B cell (primary cell): ENCODE data around the gene DNHD1. TPM values are rescaled to one million over a fixed set of nuclear protein-coding genes. Genes with fewer than 3 reads are reported as not detected.

Experiments used
- ATAC-seq: fragments of 200-7000 bp; cut with Tn5 transposase; one replicate; pipeline ENCODE4 v1.10.0; 2021; ENCODE audit warnings: low read depth, mild to moderate bottlenecking, moderate number of reproducible peaks, moderate library complexity
- CTCF ChIA-PET: fragments of 350-600 bp; sonication (Branson Sonifier 250); formaldehyde crosslinking; loops from one replicate; lab custom pipeline; 2021; ENCODE audit warnings: antibody characterized with exemption, inconsistent platforms; lab: Charles Lee
- POLR2A ChIA-PET: fragments of 350-600 bp; sonication (Branson Sonifier 250); formaldehyde crosslinking; loops from one replicate; lab custom pipeline; 2021; ENCODE audit warnings: antibody characterized with exemption; lab: Charles Lee
- DNase-seq: peaks from one replicate; pipeline ENCODE4 v3.0.0; 2013
- H2AFZ ChIP-seq: 2 replicates; pipeline ENCODE4 v1.6.1; 2012; ENCODE audit warnings: mild to moderate bottlenecking, low read depth, low read length; ENCODE audit not compliant: insufficient read depth, poor library complexity, severe bottlenecking
- H3K27ac ChIP-seq, 2 donors: 1 replicate in 1 of 2; 2 replicates in 1 of 2; pipeline ENCODE4 v1.5.1; 2012 to 2013; ENCODE audit warnings: low read length in 2 of 2, mild to moderate bottlenecking in 2 of 2, moderate library complexity in 1 of 2
- H3K27me3 ChIP-seq, 4 experiments: fragments of 200-600 bp in 1 of 4; sonication (generic) in 1 of 4; replicated peaks in 1 of 4; 1 replicate in 2 of 4; 2 replicates in 2 of 4; pipeline versions ENCODE4 v1.6.1 to v1.7.0; 2013 to 2016; ENCODE audit warnings: low read length in 3 of 4, mild to moderate bottlenecking in 2 of 4, mixed read lengths in 1 of 4, moderate library complexity in 1 of 4; ENCODE audit not compliant: insufficient read depth in 4 of 4, control insufficient read depth in 3 of 4; ENCODE audit errors: control extremely low read depth in 1 of 4
- H3K36me3 ChIP-seq, 2 experiments: replicated peaks in 1 of 2; 1 replicate in 1 of 2; 2 replicates in 1 of 2; pipeline versions ENCODE4 v1.6.1 to v1.7.1; 2013; ENCODE audit warnings: low read length in 1 of 2; ENCODE audit not compliant: insufficient read depth in 2 of 2, control insufficient read depth in 1 of 2; ENCODE audit errors: control extremely low read depth in 1 of 2, extremely low read depth in 1 of 2
- H3K4me1 ChIP-seq, 2 donors: fragments of 200-600 bp in 1 of 2; sonication (generic) in 1 of 2; 1 replicate in 1 of 2; 2 replicates in 1 of 2; pipeline versions ENCODE4 v1.5.1 to v1.6.1; 2013 to 2017; ENCODE audit warnings: low read length in 2 of 2; ENCODE audit not compliant: control insufficient read depth in 2 of 2, insufficient read depth in 2 of 2
- H3K4me2 ChIP-seq: replicated peaks from 2 replicates; pipeline ENCODE3; 2012; ENCODE audit warnings: mild to moderate bottlenecking, low read depth, low read length; ENCODE audit not compliant: poor library complexity, severe bottlenecking
- H3K4me3 ChIP-seq, 5 experiments: fragments of 200-600 bp in 1 of 5; sonication (generic) in 1 of 5; 1 replicate in 3 of 5; 2 replicates in 2 of 5; pipeline versions ENCODE4 v1.5.1 to v1.7.0; 2011 to 2016; ENCODE audit warnings: low read length in 4 of 5, mild to moderate bottlenecking in 4 of 5, low read depth in 2 of 5, control low read depth in 1 of 5, moderate library complexity in 1 of 5; ENCODE audit not compliant: insufficient read depth in 1 of 5; ENCODE audit errors: control extremely low read depth in 1 of 5, extremely low read depth in 1 of 5
- H3K79me2 ChIP-seq: fragments of 200-600 bp; sonication (generic); one replicate; pipeline ENCODE4 v1.6.0; 2016; ENCODE audit warnings: low read length; ENCODE audit not compliant: control insufficient read depth, insufficient read depth
- H3K9ac ChIP-seq: fragments of 200-600 bp; sonication (generic); 2 replicates; pipeline ENCODE4 v1.6.1; 2017; ENCODE audit warnings: mild to moderate bottlenecking, low read length, moderate library complexity
- H3K9me3 ChIP-seq, 3 donors: one replicate each; pipeline versions ENCODE4 v1.6.1 to v1.7.1; 2013; ENCODE audit warnings: low read length in 2 of 3; ENCODE audit not compliant: control insufficient read depth in 2 of 3, insufficient read depth in 1 of 3; ENCODE audit errors: control extremely low read depth in 1 of 3
- H4K20me1 ChIP-seq: 2 replicates; pipeline ENCODE4 v1.6.0; 2012; ENCODE audit warnings: mild to moderate bottlenecking, low read length; ENCODE audit not compliant: insufficient read depth, control insufficient read depth, poor library complexity, severe bottlenecking
- H3K27ac Mint-ChIP-seq: one replicate; pipeline ENCODE4 v1.8.0; 2021; ENCODE audit warnings: mixed read lengths
- H3K27me3 Mint-ChIP-seq: one replicate; pipeline ENCODE4 v1.8.0; 2021; ENCODE audit warnings: mixed read lengths
- H3K4me1 Mint-ChIP-seq: one replicate; pipeline ENCODE4 v1.8.0; 2021; ENCODE audit warnings: mixed read lengths
- H3K4me3 Mint-ChIP-seq: one replicate; pipeline ENCODE4 v1.8.0; 2021; ENCODE audit warnings: mixed read lengths
- H3K9me3 Mint-ChIP-seq: one replicate; pipeline ENCODE4 v1.8.0; 2022; ENCODE audit warnings: mixed read lengths; ENCODE audit not compliant: insufficient read depth
- EZH2 ChIP-seq: IDR thresholded peaks from 2 replicates; pipeline ENCODE4 v1.6.1; 2012; ENCODE audit warnings: borderline replicate concordance, low read depth, mild to moderate bottlenecking, moderate library complexity, low read length; ENCODE audit not compliant: insufficient read depth, poor library complexity, severe bottlenecking
- WGBS: methylation state at CpG from one replicate; pipeline ENCODE4 v1.1.5; 2013; ENCODE audit warnings: missing lambda C conversion rate; ENCODE audit not compliant: insufficient coverage; 5-methylcytosine and 5-hydroxymethylcytosine counted together
- intact Hi-C: fragments of 100-400 bp; cut with micrococcal nuclease; formaldehyde crosslinking; loops from one replicate; pipeline ENCODE4 v1.10.0; 2022
- polyA plus RNA-seq: library from polyadenylated mRNA; depleted of rRNA; stranded (reverse); fragments of >200 nt; gene quantifications from 2 replicates; pipeline ENCODE4 v1.2.3, GENCODE V29; 2012
- total RNA-seq, 2 donors: library from RNA; stranded (reverse); fragments of 120-200 nt in 1 of 2; gene quantifications; 1 replicate in 1 of 2; 2 replicates in 1 of 2; pipeline versions ENCODE4 v1.2.3 to v1.2.4, GENCODE V29; 2013 to 2022
- TF ChIP-seq, protein P1 (sequence below): fragments of 200-600 bp; IDR thresholded peaks from one replicate; pipeline ENCODE4 v1.8.0; 2022; ENCODE audit warnings: antibody characterized with exemption, mild to moderate bottlenecking

The DNHD1 gene
- total and polyA plus RNA-seq, 2 donors (not counting 1 experiment from before 2014, with no cell fraction given) = 53.9 to 58.2 TPM

DNA sequence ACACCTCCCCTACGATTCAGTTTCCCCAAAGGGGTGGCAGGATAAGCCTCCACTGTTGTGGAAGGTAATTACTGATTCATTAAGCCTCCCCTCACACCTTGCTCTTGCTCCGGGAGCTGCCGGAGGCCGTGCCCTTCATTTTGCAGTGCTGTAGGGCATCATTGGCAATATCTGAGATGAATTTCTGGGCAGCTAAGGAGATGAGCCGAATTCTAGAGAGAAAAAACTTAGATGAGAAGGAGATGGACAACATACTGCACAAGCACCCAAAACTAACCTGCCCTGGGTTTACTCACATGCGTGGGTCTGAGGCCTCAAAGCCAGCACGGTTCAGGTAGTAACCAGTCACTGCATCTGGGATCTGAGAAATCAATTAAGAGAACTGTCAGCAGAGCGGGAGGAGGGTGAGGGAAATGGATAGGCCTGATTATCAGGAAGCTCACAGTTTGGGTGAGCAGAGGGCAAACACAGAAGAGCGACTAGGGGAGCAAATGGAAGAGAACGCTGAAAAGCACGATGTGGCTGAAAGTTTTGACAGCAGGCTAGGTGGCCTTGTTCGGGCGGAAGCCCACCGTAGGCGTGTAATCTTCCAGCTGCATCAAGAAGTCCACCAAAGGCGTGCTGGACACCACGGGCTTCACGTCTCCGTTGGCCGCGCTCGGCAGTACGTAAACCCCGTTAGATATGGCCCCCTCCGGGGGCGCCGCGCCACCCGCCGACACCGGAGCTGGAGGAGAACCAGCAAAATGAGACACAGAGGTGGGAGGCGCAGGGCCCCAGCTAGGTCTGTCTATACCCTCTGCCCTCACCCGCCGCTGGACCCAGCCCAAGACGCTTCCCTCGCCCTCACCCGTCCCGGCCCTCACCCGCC lies 114.2 kb downstream of the DNHD1 start:
- H3K27ac ChIP-seq = peak overlapping the region; percentile 69 to 99
- CTCF ChIA-PET = interaction anchor here (0.6 to 4.7 kb wide), 9 partner anchors 7 to 99 kb away, joined by 3 to 33 read pairs (median 6); partner anchors contain the start of genes DCHS1 and MRPL17
- intact Hi-C loops = no loop called here
- WGBS = 11% methylated on average over 29 of the region's 39 CpGs
- peak overlapping the region; percentile 71 for H3K4me2 ChIP-seq
- peaks cover 30 to 39% of the 10 kb centered on the region in 2 donors for H3K4me1 ChIP-seq
- peak overlapping the region; percentile 95 for H3K4me3 Mint-ChIP-seq
- peak overlapping the region; percentile 71 for H2AFZ ChIP-seq
- peaks cover 2 to 66% of the 10 kb centered on the region in 2 experiments for H3K36me3 ChIP-seq
- no peaks in the 10 kb centered on the region for H3K27me3 Mint-ChIP-seq
- POLR2A ChIA-PET = interaction anchor here (0.7 to 2.1 kb wide), 9 partner anchors 7 to 221 kb away, joined by 3 to 19 read pairs (median 7); partner anchors contain the start of genes ARFIP2, ILK, MRPL17 and SMPD1
- no peaks in the 10 kb centered on the region for H3K9me3 ChIP-seq
- peaks cover 5% of the 10 kb centered on the region for H4K20me1 ChIP-seq
- peak overlapping the region; percentile 96 for H3K27ac Mint-ChIP-seq
- DNase-seq (no peak), ATAC-seq (no peak)
- no peaks in the 10 kb centered on the region for H3K9me3 Mint-ChIP-seq
- peak overlapping the region; percentile 59 to 88 (median 81) for H3K4me3 ChIP-seq
- H3K79me2 ChIP-seq = peaks cover 40% of the 10 kb centered on the region
- H3K4me1 Mint-ChIP-seq = peaks cover 44% of the 10 kb centered on the region
- TF ChIP-seq, protein P1, sequence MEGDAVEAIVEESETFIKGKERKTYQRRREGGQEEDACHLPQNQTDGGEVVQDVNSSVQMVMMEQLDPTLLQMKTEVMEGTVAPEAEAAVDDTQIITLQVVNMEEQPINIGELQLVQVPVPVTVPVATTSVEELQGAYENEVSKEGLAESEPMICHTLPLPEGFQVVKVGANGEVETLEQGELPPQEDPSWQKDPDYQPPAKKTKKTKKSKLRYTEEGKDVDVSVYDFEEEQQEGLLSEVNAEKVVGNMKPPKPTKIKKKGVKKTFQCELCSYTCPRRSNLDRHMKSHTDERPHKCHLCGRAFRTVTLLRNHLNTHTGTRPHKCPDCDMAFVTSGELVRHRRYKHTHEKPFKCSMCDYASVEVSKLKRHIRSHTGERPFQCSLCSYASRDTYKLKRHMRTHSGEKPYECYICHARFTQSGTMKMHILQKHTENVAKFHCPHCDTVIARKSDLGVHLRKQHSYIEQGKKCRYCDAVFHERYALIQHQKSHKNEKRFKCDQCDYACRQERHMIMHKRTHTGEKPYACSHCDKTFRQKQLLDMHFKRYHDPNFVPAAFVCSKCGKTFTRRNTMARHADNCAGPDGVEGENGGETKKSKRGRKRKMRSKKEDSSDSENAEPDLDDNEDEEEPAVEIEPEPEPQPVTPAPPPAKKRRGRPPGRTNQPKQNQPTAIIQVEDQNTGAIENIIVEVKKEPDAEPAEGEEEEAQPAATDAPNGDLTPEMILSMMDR = no peak
- TF ChIP-seq EZH2 = no peak
- peak overlapping the region; percentile 98 for H3K9ac ChIP-seq
- H3K27me3 ChIP-seq = no peaks in the 10 kb centered on the region
